Testis (tissue), 2 donors: Measurements from ENCODE around the gene SH3BP4.

Experiments
- CTCF ChIP-seq, 3 experiments: fragments of 450-650 bp in 2 of 3; fragments of 200-600 bp in 1 of 3; sonication (generic) in 1 of 3; IDR thresholded peaks; one replicate each; pipeline ENCODE4 v1.5.1; 2016 to 2019; ENCODE audit warnings: antibody characterized with exemption in 3 of 3, mild to moderate bottlenecking in 2 of 3, moderate library complexity in 1 of 3
- POLR2A ChIP-seq: fragments of 450-650 bp; IDR thresholded peaks from one replicate; pipeline ENCODE4 v1.6.1; 2017; ENCODE audit warnings: antibody characterized with exemption, mild to moderate bottlenecking, moderate library complexity

GRCh38 chr2:235091421-235091820 lies 139.6 kb downstream of the SH3BP4 start:
- TF ChIP-seq CTCF (IDR thresholded peaks at IDR 0.05) (no peak), POLR2A (no peak)
